Activated CD4-positive, CD25-positive, alpha-beta regulatory T cell treated with anti-CD3 and anti-CD28 coated beads, Interleukin-2, amount 50 U/mL, for 24 hours (primary cell): ENCODE results near the gene DENND1A.
"Not testable (repeated sequence)": the region's sequence is repeated elsewhere in the genome, so short reads cannot be mapped to it uniquely, and the experiment has no call there.

ENCODE experiments used
- ATAC-seq, 2 donors: fragments of 150-1000 bp; cut with Tn5 transposase; one replicate each; pipeline ENCODE4 v1.10.0; 2021; ENCODE audit warnings: mild to moderate bottlenecking in 1 of 2, moderate library complexity in 1 of 2

Gene DENND1A

DNA sequence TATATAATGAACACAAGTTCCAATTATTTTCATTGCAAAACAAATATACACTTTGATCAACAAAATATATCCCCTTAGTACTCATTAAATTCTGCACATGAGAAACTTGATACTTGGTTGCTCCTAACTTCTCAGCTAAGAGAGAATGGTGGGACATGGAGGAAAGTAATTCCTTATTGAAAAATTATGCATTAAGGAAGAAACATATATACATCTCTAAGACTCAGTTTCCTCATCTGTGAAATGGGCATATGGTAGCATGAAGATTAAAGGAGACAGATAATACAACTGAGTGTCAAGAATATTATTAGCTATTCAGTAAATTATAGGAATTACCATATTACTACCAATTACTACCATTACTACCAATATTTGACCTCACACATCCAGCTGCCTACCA lies 488.2 kb downstream of the DENND1A start:
- ATAC-seq: no peak

DNA sequence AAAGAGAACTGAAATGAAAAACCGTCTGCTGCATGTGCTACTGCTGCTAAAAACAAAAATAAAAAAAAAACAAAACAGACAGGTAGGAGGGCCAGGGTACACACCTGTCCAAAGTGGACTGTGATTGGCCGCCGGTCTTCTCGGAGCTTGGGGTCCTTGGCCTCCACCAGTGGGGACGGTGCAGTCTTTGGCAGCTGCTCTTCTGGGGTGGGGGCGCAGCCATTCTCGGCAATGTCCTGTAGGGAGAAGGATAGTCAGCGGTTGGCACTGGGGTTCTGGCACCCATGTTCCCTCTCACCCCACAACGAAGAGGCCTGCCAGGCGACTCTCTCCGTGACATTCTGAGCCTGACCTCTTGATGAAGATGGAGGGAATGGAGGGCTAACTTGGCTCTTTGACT lies 489.7 kb downstream of the DENND1A start:
- ATAC-seq: no peak

DNA sequence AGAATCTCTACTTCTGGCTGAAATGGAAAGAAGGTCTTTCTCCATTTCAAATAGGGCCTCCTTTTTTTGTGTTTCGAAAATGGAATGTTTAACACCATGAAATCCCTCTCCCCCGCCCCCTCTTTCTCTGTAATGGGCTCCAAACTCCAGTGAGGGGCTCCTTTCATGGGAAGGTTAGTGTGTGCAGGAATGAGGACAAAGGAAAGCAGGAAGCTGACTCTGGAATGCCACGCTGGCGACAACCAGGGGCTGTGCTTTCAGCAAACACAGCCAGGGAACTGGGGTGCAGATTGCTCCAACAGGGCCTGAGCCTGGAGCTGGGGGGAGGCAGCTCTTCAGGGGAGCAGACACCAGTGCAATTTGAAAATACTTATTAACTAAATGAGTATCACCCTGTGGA lies 491.1 kb downstream of the DENND1A start:
- ATAC-seq: no peak

DNA sequence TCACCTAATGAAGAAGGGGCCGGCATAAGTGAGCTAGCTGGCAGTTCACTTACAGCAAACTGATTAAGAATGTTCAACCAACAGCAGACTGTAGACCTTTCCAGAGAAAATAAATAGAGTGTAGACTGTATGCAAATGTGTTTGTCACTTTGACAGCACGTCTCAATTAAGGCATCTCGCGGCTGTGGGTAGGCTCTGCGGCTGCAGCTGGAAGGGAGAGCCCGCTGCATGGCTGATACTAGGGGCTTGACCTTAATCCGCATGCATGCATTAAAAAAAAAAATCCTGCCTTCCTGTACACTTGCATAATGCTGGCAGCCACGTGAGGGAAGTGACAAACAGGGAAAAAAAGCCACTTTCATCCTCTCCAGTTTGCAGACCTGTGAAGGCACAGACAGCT lies 491.6 kb downstream of the DENND1A start:
- no peak for ATAC-seq

DNA sequence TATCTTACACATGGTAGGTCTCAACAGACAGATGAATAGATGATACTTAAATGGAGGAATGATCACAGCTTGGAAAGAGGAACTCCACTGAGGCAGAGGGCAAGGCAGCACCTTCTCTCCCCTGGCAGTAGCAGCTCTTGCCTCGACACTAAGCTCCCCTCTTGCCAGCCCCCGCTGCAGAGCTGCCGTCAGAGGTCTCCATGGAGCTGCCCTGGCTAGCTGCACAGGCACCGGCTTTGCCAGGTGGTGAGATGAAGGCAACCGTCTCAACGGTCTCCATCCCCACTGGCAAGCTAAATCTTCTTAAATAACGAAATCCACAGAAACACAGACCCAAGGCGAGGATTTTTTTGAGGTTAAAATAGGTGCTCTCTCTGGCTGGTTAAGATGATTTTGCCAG lies 492.7 kb downstream of the DENND1A start:
- no peak for ATAC-seq

DNA sequence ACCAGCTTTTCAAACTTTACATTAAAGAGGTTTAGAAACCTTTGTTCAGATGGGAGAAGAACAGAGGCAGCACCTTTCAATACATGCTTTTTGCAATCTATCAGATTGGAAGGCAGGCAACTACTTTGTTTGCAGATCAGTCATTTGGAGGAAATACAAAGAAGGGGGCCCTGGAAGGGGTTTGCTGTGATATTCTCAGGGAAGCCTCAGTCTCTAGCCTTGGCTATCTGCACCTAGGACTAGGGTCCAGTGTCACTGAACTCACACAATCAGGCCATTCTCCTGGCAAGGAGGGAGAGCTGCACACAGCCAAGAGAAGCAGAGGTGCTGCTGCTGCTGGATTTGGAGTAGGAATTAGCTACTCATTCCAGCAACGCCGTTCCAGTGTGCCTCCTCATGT lies 494.5 kb downstream of the DENND1A start:
- no peak for ATAC-seq

DNA sequence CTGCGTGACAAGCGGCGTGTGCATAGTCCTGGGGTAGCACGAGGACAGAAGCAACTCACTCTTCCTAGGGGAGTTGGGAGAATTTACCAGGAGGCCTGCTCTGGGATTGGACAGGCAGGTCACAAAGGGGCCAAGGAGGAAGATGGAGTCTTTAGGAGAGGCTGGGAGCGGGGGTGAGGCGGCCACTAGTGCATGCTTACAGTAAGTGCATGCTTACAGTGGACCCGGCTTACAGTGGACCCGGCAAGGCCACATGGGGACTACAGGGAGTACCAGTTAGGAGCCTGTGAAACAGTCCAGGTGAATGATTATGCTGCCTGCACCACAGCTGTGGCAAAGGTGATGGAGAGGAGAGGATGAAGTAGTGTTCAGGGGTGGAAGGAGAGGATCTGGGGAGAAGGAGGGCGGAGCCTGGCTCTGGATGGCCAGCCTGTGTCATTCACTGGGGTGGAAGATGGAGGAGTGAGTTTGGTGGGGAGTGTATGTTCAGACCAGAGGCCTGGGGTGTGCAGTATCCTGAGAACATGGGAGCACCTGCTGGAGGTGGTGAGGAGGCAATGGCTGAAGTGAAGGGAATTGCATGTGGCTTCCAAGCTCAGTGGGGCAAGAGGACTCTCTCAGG lies 495.2 kb downstream of the DENND1A start:
- no peak for ATAC-seq

DNA sequence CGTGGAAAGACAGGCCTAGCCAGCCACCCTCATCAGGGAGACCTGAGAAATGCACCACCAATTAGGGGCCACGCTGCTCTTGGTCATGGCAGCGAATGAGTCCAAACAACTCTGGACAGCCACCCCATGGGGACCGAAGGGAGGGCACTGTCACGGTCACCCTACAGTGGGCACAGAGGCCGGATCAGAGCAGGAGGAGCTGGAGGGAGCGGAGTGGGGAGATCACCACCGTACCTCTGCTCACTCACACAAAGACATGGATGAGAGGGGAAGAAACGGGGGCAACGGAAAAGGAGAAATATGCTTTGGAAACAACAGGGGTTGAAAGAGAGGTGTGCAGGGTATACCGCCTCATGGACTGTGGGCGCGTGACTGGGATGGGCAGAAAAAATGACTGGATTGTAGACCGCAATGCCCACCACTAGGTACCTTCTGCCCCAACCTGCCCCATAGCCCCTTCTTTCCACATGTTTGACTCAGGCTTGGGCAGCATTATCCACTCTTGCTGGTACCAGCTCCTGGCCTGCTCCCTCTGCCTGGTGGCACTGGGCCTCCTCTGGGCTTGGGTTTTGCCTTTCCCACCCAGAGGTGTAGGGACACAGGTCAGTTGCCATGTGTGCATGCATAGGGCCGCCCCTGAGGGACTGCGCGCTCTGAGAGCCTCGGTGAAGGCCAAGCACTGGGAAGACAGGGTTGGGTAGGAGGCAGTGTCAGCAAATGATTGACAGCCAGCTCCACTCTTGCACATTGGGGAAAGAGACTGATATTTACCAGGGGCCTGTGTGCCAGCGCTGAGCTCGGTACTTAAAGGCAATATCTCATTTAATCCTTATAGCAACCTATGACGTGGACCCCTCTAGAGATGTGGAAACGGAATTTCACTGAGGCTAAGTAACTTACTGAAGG lies 497.3 kb downstream of the DENND1A start:
- ATAC-seq: no peak

DNA sequence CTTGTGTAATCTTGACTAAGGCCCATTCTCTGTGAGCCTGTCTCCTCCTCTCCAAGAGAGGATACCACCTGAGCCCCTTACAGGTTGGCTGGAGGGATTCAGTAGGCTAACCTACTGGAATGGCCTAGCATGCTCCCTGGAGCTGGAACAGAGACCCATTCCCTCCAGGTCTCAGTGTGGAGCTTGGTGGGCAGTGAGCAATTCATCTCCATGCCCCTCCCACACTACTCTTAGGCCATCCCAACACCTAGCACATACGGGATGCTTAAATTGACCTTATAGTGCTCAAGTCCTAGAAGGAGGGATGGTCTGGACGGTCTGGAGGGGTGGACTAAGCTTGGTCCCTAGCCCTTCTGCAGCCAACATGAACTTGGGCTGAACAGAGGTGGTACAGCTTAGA lies 498.3 kb downstream of the DENND1A start:
- no peak for ATAC-seq

DNA sequence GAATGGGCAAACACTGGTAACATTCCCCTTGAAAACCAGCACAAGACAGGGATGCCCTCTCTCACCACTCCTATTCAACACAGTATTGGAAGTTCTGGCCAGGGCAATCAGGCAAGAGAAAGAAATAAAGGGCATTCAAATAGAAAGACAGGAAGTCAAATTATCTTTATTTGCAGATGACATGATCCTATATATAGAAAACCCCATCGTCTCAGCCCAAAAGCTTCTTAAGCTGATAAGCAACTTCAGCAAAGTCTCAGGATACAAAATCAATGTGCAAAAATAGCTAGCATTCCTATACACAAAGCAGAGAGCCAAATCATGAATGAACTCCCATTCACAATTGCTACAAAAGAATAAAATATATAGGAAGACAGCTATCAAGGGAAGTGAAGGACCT lies 501.5 kb downstream of the DENND1A start:
- not testable (repeated sequence) for ATAC-seq

DNA sequence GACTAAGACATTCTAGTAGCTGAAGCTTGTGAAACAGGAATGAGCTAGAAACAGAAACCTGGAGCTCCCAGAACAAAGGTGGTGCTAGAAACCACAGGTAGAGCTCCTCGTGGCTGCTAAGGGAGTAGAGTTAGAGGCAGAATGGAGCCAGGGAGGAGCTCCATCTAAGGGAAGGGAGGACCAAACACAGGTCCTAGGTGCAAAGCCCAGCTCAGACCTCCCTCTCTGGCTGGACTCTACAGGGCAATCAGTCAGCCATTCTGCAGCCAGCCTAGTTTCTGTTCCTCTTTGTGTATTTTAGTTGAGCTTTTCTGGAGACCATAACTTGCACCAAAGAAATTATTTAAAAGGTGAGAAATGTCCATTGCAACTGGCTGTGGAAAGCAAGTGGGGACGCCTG lies 503.5 kb downstream of the DENND1A start:
- ATAC-seq: no peak

DNA sequence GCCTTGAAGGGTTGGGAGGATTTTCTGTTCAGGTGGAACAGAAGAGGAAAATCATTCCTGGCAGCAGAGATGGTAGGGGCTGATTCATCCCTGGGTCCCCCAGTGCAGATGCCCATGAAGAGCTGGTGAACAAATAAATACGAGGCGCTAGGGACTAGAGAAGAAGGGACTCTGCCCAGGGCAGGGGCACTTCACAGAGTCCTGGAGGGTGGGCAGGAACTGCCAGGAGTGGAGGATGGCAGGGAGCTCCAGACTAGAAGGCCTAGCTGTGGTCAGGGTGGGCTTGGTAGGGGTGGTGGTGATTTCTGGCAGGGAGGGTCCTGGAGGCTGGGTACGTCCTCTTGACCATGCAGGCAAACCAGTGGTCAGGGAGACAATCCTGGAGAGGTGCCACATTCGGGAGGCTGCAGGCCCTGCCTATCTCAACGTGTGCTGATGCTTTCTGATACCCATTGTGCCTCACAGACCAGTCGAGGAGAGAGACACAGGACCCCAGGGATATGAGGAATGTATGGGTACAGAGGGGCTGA lies 504.0 kb downstream of the DENND1A start:
- ATAC-seq: no peak

DNA sequence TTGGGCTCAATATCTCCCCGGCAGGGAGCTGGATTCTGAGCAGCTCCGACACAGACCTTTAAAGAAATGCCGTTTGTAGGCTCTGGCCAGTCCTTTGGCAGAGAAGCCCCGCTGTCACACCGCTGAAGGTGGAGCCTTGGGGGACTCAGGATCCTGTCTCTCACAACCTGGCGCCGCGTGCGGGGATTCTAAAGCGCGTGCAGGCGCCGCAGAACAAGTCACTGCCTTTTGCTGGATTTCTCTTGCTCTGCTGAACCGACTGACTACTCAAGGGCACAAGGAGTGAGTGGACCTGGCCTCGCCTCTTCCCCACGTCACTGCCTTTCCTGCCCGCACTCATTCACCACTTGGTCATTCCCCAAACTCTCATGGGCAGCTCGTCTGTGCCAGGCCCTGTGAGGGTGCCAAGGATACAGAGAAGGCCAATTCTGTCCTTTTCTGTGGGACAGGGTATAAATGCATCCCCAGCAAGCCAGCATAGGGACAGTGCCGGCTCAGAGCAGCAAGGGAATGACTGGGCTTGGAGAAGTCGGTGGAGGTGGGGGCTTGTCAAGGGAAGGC lies 504.6 kb downstream of the DENND1A start:
- ATAC-seq: no peak

DNA sequence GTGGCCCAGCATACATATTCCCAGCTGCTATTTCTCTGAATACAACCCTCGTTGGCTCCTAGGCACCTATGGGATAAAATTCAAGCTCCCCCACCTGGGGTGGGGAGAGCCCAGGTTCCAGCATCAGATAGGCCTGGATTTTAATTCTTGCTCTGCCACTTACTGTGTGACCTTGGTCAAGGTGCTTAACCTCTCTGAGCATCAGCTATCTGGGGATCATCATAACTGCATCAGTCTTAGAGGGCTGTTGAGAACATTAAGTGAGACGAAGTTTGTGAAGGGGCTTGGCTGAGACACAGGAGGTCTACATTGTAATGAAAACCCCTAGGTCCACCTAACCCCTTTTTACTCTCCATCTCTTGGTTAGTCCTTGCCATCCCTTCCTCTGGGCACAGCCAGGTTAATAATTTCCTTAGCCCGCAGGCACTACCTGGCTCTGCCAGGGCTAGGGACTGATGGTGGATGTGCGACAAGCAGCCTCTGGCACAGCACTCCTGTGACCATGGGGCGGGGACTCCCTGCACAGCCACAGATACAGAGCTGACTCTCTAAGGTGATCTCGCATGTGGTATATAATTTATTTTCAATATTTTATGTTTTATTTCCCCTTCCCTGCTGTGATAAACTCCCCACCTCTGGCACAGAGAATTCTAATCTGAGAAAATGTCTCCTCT lies 505.2 kb downstream of the DENND1A start:
- no peak for ATAC-seq

DNA sequence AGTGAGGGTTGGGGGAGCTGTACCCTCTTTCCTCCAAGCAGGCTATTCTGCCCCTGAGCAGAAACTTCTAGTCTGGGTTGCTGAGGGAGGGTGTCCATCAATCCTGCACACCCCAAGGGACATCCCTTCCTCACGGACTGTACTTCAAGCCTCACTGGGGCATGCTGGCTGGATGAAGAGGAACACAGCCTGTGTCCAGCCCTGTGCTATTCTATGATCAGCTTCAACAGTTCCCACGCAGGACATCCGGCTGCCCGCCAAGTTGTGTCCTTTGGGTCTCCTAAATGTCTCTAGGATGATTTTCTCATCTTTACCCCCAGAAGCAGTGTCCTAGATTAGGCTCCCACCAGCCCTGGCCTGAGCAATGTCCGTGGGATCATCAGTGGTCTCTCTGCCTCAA lies 505.8 kb downstream of the DENND1A start:
- ATAC-seq: no peak

DNA sequence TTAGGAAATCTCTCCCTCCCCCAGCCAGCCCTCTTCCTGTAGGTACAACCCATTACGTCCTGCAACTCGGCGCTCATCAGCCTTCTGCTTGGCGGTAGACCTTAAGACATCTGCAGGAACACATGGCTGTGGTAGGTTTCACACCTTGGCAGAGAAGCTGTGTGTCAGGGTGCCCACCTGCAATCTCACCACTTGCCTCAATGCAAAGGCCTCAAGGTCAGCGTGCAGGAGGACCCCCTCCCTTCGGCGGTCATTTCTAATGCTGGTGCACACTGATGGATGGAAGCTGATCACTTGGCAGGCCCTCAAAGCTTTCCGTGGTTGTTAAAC lies 506.6 kb downstream of the DENND1A start:
- no peak for ATAC-seq

DNA sequence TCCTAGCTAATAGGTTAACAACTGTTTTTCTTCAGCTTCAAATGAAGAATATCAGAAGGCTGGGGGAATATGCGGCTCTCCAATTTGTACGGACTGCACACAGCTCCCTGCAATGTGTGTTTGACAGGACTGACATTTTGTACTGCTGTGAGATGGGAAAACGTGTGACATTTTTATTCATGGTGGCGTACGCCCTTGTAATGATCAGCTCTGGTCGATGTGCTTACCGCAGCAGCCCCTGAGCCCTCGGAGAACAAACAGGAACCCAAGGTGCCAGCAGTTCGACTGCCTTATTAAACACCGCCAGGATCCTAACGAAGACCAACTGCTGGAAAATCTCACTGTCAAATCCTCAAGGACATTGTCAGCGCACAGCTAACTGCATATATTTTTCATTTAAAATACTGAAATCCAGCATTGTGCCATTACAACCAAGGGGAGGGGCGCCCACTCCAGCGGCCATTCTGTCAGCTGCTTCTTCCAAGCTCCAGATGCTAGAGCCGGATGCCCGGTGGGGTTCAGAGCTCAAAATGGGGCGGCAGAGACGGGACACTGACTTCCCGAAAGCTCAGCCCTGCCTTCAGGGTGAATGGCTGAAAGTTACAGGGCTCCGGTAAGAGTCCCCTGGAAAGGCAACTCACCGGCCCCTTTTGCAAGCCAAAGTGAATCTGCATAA lies 507.2 kb downstream of the DENND1A start:
- ATAC-seq: no peak

DNA sequence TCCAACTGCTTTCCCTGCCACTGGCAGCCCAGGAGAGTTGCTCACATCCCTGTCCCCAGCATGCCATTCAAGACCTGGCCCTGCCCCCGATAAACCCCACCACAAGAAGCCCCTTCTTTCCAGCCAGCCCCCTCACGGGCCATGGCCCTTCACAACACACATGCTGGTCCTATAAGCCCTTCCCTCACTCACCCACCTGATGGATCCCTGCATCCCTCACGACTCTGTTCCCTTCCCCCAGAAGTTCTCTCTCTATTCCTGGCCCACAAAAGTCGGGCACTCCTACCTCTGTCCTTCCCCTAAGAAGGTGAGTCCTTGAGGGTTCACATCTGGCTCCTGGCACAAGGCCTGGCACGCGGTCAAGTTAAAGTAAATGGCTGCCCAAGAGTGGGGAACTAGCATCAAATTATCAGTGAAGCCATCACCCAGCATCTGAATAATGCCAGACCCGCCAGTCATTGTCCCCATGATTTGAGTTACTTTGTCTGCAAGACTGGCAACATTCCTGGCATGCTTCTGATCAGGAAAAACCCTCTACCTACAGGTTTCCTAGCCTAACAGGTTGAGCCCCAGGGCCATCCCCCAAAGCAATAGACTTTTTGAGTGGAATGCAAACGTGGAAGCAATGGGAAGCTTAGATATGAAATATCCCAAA lies 508.0 kb downstream of the DENND1A start:
- ATAC-seq: no peak

DNA sequence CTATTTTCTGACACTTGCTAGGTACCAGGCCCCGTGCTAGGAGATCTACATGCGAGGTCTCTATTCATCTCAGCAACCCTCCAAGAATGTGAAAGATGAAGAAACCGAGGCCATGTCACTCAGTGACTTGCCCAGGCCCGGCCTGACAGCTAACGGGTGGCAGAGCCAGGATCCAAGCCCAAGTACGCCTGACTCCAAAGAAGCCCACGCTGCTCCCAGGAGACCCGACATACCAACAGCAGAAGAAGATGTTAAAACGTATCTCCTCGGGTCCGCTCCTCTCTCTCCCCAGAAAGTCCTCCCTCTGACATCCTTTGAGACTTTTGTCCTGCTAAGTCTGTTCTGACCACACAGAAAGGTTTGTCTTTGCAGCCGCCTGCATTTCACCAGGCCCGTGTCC lies 508.7 kb downstream of the DENND1A start:
- ATAC-seq: no peak

DNA sequence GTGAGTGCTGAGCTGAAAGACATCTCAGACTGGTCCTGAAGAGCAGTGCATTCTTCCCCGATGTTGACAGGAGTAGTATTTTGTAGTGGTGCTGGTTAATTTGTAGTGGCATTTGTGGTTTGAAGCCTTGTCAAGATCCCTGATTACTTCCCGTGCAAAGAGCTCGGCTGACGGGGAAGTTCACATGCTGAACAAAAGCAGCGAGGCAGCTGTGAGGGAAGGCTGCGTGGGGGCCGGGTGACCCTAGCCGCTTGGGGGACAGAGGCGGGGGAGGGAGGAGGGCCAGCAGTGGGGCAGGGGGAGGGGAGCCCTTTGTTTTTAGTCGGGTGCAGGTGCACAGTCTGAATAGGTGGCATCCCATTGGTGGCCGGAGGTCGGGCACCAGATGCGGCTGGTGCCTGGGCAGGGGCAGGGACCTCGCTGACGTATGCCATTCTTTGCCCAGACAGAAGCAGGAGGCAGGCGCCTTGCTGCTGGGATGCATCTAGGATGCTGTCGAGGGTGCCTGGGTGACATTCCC lies 509.3 kb downstream of the DENND1A start:
- ATAC-seq: no peak

DNA sequence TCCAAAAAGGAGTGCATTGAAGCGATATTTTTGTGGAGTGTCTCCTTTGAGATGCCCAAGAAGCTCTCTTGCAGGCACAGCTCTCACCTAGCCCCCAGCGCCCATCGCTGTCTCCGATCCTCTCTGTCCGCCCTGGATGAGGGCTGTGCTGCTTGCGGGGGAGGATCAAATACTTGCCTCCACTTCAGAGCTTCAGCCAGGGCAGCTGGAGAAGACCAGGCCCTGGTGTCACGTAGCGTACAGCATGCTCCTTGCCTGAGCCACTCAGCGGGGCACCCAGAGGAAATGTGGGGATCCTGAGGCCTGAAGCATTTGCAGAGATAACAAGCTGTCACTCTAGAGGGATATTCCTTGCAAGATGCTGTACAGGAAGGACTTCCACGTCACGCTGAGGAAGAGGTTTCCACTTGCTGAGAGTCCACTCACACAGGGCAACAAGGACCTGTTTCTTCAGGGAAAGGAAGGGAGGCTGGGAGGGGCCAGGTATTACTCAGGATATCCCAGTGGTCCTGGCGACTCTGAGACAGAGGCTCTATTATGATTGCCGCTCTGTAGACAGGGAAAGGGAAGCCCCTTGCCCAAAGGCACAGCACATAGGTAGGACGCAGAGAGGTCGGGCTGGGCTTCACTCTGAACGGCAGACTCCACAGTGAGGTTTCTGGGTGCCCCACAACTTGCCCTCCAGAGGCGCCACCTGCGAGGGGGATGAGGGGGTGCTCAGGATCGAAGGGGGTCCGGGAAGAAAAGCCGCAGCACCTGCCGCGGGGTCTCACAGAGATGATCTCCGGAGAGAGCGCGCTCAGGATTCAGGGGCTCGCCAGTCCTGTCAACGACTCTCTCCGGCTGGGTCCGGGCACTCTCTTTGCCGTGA lies 510.0 kb downstream of the DENND1A start:
- no peak for ATAC-seq
